OCI-M2 (cell line): ENCODE data around the gene PKIB.
"Not testable (repeated sequence)": the region's sequence is repeated elsewhere in the genome, so short reads cannot be mapped to it uniquely, and the experiment has no call there.

Experiments
- DNase-seq: peaks from one replicate; lab custom pipeline; 2025; ENCODE audit not compliant: unreplicated experiment; lab: John Stamatoyannopoulos, UW

Gene PKIB

GRCh38 chr6:122740936-122741335 lies 130.7 kb downstream of the PKIB start:
- DNase-seq = no peak

GRCh38 chr6:122744247-122744646 lies 134.0 kb downstream of the PKIB start:
- not testable (repeated sequence) for DNase-seq

- not testable (repeated sequence) for DNase-seq
These were observed 134.7 kb downstream of the PKIB start for GRCh38 chr6:122744856-122745255.

GRCh38 chr6:122746688-122747087 lies 136.5 kb downstream of the PKIB start:
- no peak for DNase-seq

GRCh38 chr6:122747573-122747972 lies 137.4 kb downstream of the PKIB start:
- no peak for DNase-seq

- DNase-seq = not testable (repeated sequence)
These were observed 138.7 kb downstream of the PKIB start for GRCh38 chr6:122748945-122749344.

GRCh38 chr6:122749451-122750050 lies 139.3 kb downstream of the PKIB start:
- no peak for DNase-seq

GRCh38 chr6:122751326-122751725 lies 141.1 kb downstream of the PKIB start:
- DNase-seq = no peak

- DNase-seq = no peak
These were observed 142.3 kb downstream of the PKIB start for GRCh38 chr6:122752459-122752858.

- DNase-seq = no peak
These were observed 142.9 kb downstream of the PKIB start for GRCh38 chr6:122753000-122753687.

- no peak for DNase-seq
These were observed 143.5 kb downstream of the PKIB start for GRCh38 chr6:122753688-122754056.

- DNase-seq = no peak
These were observed 144.1 kb downstream of the PKIB start for GRCh38 chr6:122754191-122754731.

- no peak for DNase-seq
These were observed 145.7 kb downstream of the PKIB start for GRCh38 chr6:122755901-122756300.

GRCh38 chr6:122758927-122759334 lies 148.7 kb downstream of the PKIB start:
- no peak for DNase-seq

GRCh38 chr6:122760330-122760729 lies 150.1 kb downstream of the PKIB start:
- no peak for DNase-seq

GRCh38 chr6:122766256-122766655 lies 156.1 kb downstream of the PKIB start:
- no peak for DNase-seq

GRCh38 chr6:122770835-122771601 lies 160.8 kb downstream of the PKIB start:
- no peak for DNase-seq

- no peak for DNase-seq
These were observed 162.7 kb downstream of the PKIB start for GRCh38 chr6:122772724-122773415.
